GM18508 (cell line): Measurements from ENCODE around the gene SMAD6.

Experiments used
- ATAC-seq: cut with Tn5 transposase; IDR thresholded peaks from one replicate; pipeline ENCODE4 v1.9.1; 2021; ENCODE audit warnings: moderate number of reproducible peaks; ENCODE audit not compliant: insufficient read depth, unreplicated experiment

The SMAD6 gene

DNA sequence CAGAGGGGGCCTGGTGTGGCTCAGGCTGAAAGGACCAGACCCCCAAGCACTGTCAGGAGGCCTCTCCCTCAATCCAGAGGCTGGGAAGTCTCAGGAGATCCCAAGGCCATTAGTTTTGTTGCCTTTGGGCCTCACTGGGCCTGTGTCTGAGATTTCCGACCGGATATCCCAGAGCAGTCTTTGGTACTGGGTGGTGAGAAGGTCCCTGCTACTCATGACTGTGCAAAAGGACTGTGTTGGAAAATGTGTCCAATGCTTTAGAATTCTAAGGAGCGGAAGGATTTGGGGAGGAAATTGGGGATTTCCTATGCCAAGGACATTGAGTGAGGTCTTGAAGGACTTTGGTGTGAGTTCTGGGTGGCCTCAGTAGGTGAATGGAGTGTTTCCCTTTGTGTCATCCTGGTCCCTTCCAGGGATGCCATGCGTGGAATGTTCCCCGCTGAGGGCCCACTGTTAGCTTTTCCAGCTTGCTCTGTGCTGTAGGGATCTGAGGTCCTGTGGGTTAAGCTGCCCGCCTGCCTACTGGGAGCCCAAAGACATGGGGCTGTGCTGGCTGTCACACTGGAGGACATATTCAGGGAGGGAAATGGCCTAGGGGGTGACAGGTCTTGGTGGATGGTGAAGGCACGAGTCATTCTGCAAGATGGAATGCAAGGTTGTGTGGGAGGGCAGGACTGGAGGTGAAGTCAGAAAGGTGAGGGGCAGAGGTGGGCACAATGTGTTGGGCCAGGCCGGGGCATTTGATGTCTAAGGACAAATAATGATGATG, 16.4 kb downstream of the SMAD6 start:
- ATAC-seq, result no peak

DNA sequence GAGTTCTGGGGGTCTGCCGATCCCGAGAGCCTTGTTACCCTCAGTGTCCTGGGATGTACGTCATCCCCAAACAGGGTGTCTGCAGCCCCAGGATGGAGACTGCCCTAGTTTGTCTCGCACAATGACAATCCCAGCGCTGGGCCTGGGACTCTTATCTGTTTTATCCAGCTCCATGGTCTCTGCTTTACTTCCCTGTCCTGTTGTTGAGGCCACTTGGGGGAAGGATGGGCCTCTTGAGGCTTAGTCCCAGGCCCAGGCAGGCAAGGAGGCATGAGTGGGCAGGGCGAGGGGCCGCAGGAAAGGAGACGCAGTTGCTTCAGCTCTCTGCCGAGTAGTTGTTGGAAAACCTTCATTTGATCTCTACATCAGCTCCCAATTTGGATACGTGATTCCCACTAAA, 17.4 kb downstream of the SMAD6 start:
- no peak for ATAC-seq

DNA sequence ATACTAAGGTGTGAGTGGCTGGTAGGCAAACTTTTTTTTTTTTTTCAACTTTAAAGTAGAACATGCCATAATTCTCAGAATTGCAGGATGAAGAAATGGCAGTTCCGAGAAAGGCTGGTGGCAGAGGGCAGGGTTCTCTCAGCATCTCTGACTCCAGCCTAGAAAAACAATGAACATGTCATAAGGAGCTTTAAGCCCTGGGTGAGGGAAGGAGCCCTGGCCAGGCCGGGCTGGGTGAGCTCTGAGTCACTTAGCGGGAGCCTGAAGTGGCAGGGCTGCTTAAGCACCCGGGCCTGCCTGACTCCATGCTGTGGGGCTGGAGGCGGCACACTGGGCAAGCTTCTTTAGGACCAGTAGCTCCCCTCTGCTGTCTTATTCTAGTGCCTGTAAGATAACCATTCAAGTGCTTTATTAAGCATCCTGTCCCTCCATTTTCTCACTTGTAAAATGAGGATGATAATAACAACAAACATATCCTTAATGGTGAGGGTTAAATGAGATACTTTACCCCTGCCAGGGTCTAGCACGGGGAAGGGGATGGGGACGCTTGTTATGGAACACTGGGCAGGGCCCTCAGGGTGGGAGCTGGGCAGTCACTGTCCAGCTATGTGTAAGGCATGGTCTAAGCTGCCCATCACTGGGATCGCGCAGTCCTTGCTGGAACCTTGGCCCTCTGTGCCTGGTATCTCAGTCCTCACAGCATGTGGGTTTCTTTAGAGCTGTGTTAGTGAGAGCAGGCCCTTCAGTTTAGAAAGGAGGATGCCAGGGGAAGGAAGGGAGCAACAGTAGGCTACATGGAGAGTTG, 18.4 kb downstream of the SMAD6 start:
- no peak for ATAC-seq

DNA sequence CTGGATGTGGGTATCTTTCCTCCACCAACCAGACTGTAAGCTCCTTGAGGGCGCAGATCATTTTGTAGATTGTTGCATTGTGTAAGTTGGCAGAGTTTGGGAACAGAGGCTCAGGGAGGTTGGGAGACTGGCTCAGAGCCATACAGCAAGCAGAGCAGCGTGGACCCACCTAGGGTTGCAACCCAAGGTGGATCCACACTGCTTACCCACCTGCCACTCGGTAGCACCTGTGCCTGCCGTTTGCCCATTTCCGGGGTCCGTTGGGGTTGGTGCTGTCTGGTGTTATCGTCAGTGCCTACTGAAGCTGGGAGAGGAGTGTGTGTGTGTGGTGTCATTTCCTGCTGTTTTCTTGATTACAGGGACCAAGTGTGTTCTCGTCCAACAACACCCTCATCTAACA, 19.0 kb downstream of the SMAD6 start:
- no peak for ATAC-seq

DNA sequence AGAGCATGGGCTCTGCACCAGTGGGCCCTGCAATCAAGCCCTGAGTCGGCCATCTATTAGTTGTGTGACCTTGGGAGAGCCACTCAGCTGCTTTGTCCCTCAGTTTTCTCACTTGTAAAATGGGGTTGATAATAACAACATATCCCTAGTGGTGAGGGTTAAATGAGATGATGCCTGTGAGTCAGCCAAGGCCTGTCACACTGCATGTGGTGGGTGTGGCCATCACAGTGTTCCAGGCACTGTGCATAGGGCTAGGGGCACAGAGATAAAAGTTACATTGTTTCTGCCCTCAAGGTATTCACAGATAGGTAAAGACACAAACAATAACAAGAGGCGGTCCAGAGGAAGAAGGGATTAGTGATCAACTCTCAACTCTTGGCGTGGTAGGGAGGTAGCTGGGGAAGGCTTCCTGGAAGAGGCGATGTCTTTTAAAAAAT, 19.5 kb downstream of the SMAD6 start:
- no peak for ATAC-seq

DNA sequence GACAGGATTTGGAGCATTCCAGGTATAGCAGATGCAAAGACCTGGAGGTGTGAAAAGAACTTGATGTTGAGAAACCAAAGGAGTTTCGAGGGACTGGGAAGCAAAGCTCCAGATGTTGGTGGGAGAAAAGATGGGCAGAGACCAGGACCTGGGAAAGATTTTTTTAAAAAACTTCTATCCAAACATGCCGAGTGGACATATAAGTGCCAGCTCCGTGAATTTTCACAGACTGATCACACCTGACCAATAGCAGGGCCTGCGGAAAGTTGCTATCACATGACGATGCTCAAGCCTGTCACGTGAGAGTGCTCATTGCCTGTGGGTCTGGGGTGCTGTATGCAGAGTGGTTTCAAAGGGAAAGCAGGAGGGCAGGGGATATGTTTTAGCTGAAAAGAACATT, 19.9 kb downstream of the SMAD6 start:
- no peak for ATAC-seq

DNA sequence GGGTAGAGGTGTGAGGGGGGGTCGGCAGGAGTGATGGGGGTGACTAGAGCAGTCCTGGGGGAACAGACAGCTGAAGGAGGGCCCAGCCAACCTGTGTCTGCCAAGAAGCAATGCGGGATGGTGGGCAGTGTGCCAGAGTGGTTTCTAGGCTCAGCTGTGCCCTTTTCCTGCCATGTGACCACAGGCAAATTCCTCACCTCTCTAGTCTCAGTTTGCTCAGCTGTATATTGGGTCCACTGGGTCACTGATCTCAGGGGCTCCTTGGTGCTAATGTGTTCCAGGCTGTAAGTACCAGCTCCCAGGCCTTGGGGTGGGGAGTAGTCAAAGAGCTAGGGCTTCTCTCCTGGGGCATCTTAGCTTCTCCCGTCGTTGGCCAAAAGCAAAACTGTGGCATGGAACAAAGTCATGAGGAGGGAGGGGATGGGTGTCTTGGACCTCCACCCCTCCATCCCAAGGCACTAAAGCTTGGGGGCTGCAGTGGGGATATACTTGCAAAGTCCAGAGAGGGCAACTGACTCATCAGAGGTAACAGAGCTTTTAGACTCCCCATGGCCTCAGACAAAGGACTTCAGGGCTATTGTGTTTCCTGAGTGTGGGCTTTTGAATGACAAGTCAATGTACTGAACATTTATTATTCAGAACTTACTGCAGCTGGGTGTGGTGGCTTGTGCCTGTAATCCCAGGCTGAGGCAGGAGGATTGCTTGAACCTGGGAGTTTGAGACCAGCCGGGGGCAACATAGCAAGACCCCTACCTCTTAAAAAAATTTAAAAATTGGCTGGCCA, 20.9 kb downstream of the SMAD6 start:
- no peak for ATAC-seq

DNA sequence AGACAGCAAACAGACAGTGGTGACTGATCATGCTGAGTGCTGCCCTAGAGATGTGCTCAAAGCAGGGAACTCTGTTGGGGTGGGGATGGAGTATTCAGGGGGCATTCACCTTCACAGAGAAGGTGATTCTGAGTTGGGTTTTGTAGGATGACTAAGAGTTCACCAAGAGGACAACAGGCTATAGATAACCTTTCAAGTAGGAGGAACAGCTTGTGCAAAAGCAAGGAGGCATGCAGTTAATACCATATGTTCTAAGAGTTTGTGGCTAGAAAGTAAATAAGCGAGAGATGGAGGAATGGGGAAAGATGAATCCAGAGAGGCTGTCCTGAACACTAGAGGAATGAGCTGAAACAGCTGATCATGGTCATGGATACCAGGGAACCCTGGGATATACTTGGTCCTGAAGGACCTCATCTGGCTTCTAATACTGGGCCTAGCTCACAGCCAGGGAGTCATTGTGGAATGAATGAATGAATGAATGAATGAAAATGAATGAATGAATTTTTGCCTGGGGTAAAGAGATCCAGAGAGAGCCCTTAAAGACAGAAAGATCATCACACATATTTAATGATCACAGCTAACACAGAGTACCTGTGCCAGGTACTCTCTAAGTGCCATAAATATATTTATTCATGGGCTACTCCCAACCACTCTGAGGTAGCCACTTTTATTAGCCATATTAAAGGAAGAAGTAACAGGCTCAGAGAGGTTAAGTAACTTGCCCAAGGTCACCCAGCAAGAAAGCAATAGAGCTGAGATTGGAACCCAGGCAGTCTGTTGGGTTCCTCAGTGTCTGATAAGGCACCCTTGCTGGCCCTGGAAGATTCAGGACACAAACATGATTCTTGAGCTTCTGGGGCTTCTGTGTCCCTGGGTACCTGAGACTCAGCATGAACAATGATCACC, 22.0 kb downstream of the SMAD6 start:
- no peak for ATAC-seq

DNA sequence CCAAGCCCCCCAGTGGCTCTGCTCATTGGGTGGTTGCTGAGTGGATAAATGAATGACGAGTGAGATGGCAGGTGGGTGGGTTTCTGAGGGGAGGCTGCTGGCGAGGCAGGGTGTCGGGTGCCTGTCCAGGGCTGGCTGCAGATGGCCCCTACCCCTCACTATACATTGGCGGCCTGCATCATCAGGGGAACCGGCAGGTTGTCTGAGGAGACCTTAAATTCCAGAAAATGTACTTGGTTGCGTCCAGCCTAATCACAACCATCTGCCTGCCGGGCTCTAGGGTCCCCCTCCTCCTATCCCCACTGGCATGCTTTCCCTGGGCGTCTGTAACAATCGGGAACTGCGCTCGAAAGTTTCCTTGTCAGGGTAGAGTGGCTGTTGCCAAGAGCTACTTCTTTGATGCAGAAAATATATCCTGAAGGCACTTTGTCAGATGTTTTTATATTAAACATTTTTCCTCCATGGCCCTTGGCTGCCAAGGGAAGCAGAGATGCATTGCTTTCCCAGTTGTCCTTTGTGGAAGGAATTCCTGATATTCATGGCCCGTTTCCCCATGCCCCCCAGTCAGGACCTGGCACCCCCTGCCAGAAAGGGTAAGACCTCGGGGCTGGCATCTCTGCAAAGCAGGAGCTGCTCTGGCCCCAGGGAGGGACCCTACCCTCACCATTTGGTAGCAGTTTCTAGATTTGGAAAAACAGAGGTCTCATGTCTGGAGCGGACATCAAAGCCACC, 22.9 kb downstream of the SMAD6 start:
- no peak for ATAC-seq

DNA sequence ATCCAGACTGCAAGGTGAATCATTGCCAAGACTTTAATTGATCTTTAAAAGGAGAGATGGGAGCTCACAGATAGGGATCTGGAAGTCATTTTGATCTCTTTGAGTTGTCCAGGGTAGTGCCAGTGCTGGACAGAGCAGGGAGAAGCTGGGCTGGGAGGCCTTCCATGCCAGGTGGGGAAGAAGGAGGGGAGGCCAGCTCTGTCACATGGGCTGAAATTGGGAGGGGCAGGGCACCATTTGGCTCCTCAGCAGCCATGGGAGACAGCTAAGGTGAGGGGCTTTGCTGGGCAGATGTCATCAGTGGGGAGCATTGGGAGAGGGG, 23.4 kb downstream of the SMAD6 start:
- no peak for ATAC-seq

DNA sequence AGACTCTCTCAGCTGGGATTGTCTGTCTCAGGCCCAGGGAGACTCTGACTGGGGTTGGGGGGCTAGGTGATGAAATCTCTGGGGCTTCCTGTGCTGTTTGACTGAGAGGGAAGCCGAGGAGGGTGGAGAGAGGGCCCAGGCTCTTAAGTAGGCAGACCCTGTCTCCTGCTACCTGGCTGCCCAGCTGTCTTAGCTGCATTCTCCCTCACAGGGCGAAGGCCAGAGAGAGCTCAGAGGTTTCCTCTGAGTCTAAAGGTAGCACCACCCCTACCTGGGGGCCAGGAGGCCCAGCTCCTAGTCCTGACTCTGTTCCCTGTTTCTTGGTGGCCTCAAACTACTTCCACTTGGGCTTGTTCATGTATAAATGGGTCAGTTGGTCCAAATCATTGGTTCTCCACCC, 24.4 kb downstream of the SMAD6 start:
- no peak for ATAC-seq

DNA sequence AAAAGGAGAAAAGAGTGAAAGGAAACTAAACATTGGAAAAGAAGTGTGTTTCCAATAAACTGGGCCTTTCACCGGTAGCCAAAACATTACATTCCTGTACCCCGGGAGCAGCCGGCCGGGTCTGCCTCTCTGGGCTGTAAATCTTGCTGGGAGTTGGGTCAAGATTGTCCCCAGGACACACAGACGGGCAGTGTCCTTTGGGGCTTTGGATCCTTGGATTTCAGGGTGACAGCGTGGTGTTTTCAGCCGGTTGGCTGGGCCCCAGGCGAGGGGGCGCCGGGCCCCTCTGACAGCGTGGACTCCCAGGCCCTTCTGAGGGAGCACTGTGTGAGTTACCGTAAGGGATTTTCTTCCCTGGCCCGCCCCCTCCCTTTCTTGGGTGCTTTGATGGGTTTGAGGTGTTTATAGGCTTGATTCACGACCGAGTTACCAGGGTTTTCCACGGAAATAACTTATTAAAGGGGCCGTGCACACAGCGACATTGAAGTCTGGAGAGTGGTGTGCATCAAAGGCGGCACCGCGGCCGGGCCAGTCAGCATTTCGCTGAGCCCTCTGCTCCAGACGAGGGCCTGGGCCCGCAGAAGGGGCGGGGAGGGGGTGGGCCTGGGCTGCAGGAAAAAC, 27.4 kb downstream of the SMAD6 start:
- ATAC-seq, result no peak

DNA sequence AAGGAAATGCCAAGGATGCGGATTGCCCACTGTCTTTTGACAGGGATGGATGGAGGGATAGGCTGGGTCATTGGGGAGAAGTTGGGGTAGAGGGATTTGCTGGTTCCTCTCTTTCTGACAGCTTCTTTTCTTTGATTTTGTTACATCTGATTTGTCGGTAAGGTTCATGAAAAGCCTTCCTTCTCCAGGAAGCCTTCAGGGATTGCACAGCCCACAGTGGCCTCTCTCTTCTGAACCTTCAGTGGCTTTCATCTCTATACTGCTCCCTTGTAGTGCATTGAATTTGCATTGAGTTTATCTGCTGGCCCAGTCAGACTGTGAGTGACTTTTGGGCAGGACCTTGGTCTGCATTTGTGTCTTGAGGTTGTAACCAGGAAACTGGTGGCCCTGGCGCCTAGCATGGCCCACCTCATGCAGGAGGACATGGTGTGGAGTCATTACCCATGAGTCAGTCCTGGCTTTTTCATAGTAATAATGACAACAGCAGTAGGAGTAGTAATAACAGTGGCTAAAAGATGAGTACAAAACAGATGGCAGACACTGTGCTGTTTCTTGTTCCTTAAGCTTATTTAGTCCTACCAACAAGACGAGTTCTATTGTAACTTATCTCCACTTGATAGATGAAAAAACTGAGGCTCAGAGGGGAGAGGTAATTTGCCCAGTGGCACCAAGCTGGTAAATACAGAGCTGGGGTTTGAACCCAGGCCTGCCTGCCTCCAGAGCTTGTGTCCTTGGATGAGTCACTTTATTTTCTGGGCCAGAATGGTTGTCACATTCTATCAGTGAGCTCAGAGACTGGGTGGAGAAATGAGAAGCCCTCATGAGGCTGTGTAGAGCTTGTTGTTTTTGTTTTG, 28.4 kb downstream of the SMAD6 start:
- ATAC-seq, result no peak

DNA sequence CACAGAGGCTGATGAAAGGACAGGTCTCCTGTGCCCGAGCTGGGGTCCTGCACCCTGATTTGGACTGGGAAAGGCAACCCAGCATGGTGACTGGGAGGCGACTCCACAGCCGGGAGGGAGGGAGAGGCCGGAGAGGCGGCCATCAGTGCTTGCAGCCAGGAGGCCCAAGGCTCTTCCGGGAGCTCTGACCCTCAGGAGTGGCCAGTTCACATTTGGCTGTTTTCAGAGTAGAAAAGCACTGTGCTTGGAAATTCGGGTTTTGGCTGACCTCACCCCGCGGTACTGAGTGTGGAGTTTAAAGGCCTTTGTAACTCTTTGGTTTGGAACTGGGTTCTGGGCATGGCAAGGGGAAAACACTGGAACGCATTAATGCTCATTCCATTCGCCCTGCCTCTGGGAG, 31.9 kb downstream of the SMAD6 start:
- no peak for ATAC-seq

DNA sequence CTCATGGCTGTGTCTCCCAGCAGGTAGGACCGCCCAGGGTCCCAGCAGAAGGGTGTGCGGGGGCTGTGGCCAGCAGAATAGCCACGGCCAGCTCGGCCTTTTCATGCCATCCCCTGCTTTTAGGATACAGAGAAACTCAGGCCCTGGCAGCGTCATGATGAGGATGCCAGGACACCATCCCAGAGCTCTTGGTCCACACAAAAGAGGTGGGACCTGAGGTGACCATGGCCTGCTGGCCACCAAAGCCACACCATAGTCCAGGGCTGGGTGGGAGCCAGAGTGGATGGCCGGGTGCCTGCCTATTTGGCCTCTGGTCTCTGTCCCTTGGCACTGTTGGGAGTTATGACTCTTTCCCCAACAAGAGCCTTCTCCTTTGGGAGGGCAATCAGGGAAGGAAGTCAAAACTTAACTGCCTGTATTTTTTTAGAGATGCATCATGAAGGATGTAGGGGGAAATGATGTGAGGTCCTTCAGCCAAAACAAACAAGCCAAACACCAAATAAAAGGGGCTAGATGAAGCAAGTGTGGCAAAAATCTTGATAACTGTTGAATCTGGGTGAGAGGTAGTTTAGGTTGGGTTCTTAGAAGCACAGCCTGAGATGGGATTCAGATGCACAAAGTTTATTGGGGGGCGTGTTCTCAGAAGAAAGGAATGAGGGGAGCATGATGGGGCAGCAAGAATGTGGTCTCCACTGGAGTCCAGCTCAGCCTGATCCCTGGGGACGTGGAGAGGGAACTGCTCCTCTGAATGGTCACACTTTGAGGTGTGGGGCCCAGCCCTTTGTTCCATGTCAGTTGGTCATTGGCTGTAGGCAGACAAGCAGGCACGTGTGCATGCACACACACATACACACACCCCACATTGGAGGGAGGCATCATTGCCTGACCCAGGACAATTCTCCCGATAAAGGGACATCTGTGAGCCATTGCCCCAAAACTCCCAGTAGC, 33.2 kb downstream of the SMAD6 start:
- no peak for ATAC-seq

DNA sequence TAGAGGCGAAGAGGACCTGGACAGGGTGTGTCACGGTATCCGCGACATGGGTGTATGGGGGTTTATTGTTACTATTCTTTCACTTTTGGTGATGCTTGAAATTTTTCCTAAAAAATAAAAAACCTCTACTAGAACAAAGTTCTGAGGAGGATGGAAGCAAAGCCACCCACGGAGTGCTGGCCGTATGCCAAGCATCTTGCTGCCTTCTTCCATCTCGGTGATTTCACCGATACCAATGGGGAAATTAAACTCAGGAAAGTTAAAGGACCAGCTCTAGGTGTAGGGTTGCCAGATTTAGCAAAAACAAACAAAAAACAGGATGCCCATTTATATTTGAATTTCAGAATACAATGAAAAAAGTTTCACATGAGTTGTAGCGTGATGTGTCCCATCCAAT, 33.9 kb downstream of the SMAD6 start:
- no peak for ATAC-seq
